ENCODE measurements around the gene RHOBTB1.

DNA sequence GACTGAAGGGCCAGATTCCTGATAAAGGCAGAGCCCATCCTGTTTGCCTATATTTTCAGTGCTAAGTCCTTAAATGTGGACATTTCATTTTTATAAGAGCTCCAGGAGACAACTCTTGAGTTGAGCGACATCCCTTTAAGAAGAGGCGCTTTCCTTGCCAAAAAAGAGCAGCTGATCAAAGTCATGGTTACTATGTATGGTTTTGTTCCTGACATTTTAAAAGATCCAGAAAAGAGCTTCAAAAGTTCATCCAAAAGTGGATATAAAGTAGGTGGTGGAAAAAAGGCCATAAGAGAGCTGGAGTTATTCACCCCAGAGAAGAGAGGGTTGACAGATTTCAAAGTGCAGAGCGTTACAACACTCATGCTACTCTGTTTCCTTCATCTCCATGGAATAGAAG is 36.7 kb downstream of the RHOBTB1 start:
- no peak for TF ChIP-seq EZH2phosphoT487 (IDR thresholded peaks at IDR 0.05; ENCODE audit: low read depth, severe bottlenecking, unreplicated experiment)
- TF ChIP-seq, protein P1, sequence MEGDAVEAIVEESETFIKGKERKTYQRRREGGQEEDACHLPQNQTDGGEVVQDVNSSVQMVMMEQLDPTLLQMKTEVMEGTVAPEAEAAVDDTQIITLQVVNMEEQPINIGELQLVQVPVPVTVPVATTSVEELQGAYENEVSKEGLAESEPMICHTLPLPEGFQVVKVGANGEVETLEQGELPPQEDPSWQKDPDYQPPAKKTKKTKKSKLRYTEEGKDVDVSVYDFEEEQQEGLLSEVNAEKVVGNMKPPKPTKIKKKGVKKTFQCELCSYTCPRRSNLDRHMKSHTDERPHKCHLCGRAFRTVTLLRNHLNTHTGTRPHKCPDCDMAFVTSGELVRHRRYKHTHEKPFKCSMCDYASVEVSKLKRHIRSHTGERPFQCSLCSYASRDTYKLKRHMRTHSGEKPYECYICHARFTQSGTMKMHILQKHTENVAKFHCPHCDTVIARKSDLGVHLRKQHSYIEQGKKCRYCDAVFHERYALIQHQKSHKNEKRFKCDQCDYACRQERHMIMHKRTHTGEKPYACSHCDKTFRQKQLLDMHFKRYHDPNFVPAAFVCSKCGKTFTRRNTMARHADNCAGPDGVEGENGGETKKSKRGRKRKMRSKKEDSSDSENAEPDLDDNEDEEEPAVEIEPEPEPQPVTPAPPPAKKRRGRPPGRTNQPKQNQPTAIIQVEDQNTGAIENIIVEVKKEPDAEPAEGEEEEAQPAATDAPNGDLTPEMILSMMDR (IDR thresholded peaks at IDR 0.05; ENCODE audit: poor library complexity), result no peak
